Mesenchymal stem cell (in vitro differentiated cells and primary cell): ENCODE measurements around the gene OR6S1.
"Not testable (repeated sequence)": the region's sequence is repeated elsewhere in the genome, so short reads cannot be mapped to it uniquely, and the experiment has no call there.

Source experiments
- DNase-seq: peaks from one replicate; pipeline ENCODE4 v3.0.0-alpha.2; 2013
- H2AFZ ChIP-seq: one replicate; pipeline ENCODE4 v1.6.1; 2013; ENCODE audit warnings: low read depth, mild to moderate bottlenecking, control low read depth, inconsistent platforms, low read length, moderate library complexity
- H2AK5ac ChIP-seq: 2 replicates; pipeline ENCODE4 v1.6.1; 2013; ENCODE audit warnings: low read length, moderate library complexity, mild to moderate bottlenecking, inconsistent platforms; ENCODE audit not compliant: severe bottlenecking
- H2BK120ac ChIP-seq: one replicate; pipeline ENCODE4 v1.6.1; 2013; ENCODE audit warnings: low read depth, mild to moderate bottlenecking, inconsistent platforms, low read length, moderate library complexity
- H2BK12ac ChIP-seq, 2 experiments: one replicate each; pipeline ENCODE4 v1.6.1; 2013; ENCODE audit warnings: inconsistent platforms in 2 of 2, low read length in 2 of 2, mild to moderate bottlenecking in 2 of 2, moderate library complexity in 2 of 2, control low read depth in 1 of 2
- H2BK15ac ChIP-seq: one replicate; pipeline ENCODE4 v1.6.1; 2013; ENCODE audit warnings: mild to moderate bottlenecking, low read depth, inconsistent platforms; ENCODE audit not compliant: poor library complexity, severe bottlenecking
- H2BK5ac ChIP-seq: 2 replicates; pipeline ENCODE4 v1.6.1; 2013; ENCODE audit warnings: low read depth, mild to moderate bottlenecking, low read length, control low read depth, inconsistent platforms; ENCODE audit not compliant: poor library complexity, severe bottlenecking
- H3K14ac ChIP-seq, 2 experiments: one replicate each; pipeline ENCODE4 v1.6.1; 2013; ENCODE audit warnings: inconsistent platforms in 2 of 2, low read length in 2 of 2, control low read depth in 1 of 2, mild to moderate bottlenecking in 1 of 2, moderate library complexity in 1 of 2
- H3K18ac ChIP-seq, 2 experiments: one replicate each; pipeline ENCODE4 v1.6.1; 2013; ENCODE audit warnings: inconsistent platforms in 2 of 2, low read length in 2 of 2, control low read depth in 1 of 2, low read depth in 1 of 2, mild to moderate bottlenecking in 1 of 2
- H3K23ac ChIP-seq, 2 experiments: one replicate each; pipeline ENCODE4 v1.6.1; 2013; ENCODE audit warnings: inconsistent platforms in 2 of 2, low read length in 2 of 2, mild to moderate bottlenecking in 2 of 2, moderate library complexity in 2 of 2, control low read depth in 1 of 2
- H3K27ac ChIP-seq: 2 replicates; pipeline ENCODE4 v1.5.1; 2013; ENCODE audit warnings: mild to moderate bottlenecking, moderate library complexity, low read length, control low read depth, inconsistent platforms; ENCODE audit not compliant: poor library complexity, severe bottlenecking
- H3K27me3 ChIP-seq, 2 experiments: 2 replicates each; pipeline versions ENCODE4 v1.6.1 to v1.7.0; 2013; ENCODE audit warnings: low read length in 2 of 2, mild to moderate bottlenecking in 2 of 2, moderate library complexity in 2 of 2, control low read depth in 1 of 2, inconsistent platforms in 1 of 2; ENCODE audit not compliant: control insufficient read depth in 1 of 2, insufficient read depth in 1 of 2
- H3K36me3 ChIP-seq, 2 experiments: 2 replicates each; pipeline versions ENCODE4 v1.6.1 to v1.7.0; 2013; ENCODE audit warnings: low read length in 2 of 2, control low read depth in 1 of 2, inconsistent platforms in 1 of 2, low read depth in 1 of 2, mild to moderate bottlenecking in 1 of 2; ENCODE audit not compliant: insufficient read depth in 2 of 2, control insufficient read depth in 1 of 2
- H3K4ac ChIP-seq, 2 experiments: one replicate each; pipeline ENCODE4 v1.6.1; 2013; ENCODE audit warnings: inconsistent platforms in 2 of 2, low read length in 2 of 2, mild to moderate bottlenecking in 2 of 2, moderate library complexity in 2 of 2, control low read depth in 1 of 2, low read depth in 1 of 2
- H3K4me1 ChIP-seq: 2 replicates; pipeline ENCODE4 v1.6.1; 2013; ENCODE audit warnings: low read depth, low read length, control low read depth; ENCODE audit not compliant: control insufficient read depth, insufficient read depth
- H3K4me2 ChIP-seq: 2 replicates; pipeline ENCODE4 v1.6.1; 2013; ENCODE audit warnings: low read length, mild to moderate bottlenecking, inconsistent platforms; ENCODE audit not compliant: poor library complexity, severe bottlenecking
- H3K4me3 ChIP-seq, 2 experiments: 2 replicates each; pipeline versions ENCODE4 v1.5.1 to v1.7.0; 2013; ENCODE audit warnings: low read length in 2 of 2, mild to moderate bottlenecking in 2 of 2, control low read depth in 1 of 2, low read depth in 1 of 2; ENCODE audit not compliant: insufficient read depth in 1 of 2
- H3K79me1 ChIP-seq: replicated peaks from 2 replicates; pipeline ENCODE4 v1.6.1; 2013; ENCODE audit warnings: mild to moderate bottlenecking, control low read depth, low read length, inconsistent platforms; ENCODE audit not compliant: poor library complexity, severe bottlenecking
- H3K9ac ChIP-seq: 2 replicates; pipeline ENCODE4 v1.7.0; 2013; ENCODE audit warnings: mild to moderate bottlenecking, low read length, moderate library complexity
- H3K9me3 ChIP-seq: 2 replicates; pipeline ENCODE4 v1.7.0; 2013; ENCODE audit warnings: mild to moderate bottlenecking, low read length; ENCODE audit not compliant: control insufficient read depth
- H4K8ac ChIP-seq: one replicate; pipeline ENCODE4 v1.6.1; 2013; ENCODE audit warnings: inconsistent platforms, mild to moderate bottlenecking, low read length, moderate library complexity
- H4K91ac ChIP-seq: one replicate; pipeline ENCODE4 v1.6.1; 2013; ENCODE audit warnings: mild to moderate bottlenecking, low read length, inconsistent platforms
- WGBS: methylation state at CpG from one replicate; pipeline ENCODE4 v1.1.7; 2013; ENCODE audit warnings: mixed read lengths; 5-methylcytosine and 5-hydroxymethylcytosine counted together

The OR6S1 gene

GRCh38 chr14:20652996-20653975, 11.8 kb upstream of the OR6S1 start:
- Histone ChIP-seq H3K14ac (no peak overlapping the region), H3K9ac (no peak overlapping the region), H2BK15ac (no peak overlapping the region), H3K18ac (no peak overlapping the region), H2BK5ac (no peak overlapping the region), H3K4me1 (no peaks in the 10 kb centered on the region), H3K9me3 (no peaks in the 10 kb centered on the region), H3K4me2 (no peak overlapping the region), H3K4me3 (peak overlapping the region in 1 of 2 experiments; percentile 46), H2BK12ac (no peak overlapping the region), H3K23ac (no peak overlapping the region), H3K27ac (no peak overlapping the region), H4K8ac (no peak overlapping the region), H2BK120ac (peak overlapping the region; percentile 34), H3K4ac (no peak overlapping the region), H3K79me1 (no peaks in the 10 kb centered on the region), H3K27me3 (peaks cover 52 to 66% of the 10 kb centered on the region in 2 experiments), H4K91ac (no peak overlapping the region), H3K36me3 (no peaks in the 10 kb centered on the region), H2AFZ (no peak overlapping the region), H2AK5ac (no peak overlapping the region)
- DNase-seq, result peak; percentile 23
- 2% methylated on average over 28 of the region's 39 CpGs for WGBS

DNA sequence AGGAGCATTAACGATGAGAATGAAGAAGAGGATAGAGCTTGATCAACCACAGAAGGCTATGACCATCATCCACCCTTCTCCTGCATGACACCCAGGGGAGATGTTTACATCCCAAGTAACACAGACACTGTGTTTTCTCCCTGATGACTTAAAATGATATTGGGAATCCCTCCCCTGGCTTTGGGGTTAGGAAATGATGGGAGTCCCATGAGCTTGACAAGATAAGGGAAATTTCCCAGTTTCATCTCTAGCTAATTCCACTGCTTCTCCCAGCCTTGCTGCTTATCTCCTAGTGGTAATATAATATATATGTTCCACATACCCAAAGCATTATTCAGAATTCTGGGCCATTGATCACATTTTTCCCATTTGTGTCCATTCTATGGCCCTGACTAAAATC, 4.0 kb upstream of the OR6S1 start:
- Histone ChIP-seq H4K91ac (no peak overlapping the region), H3K4me2 (no peak overlapping the region), H3K79me1 (no peaks in the 10 kb centered on the region), H3K23ac (no peak overlapping the region), H3K18ac (no peak overlapping the region), H2AK5ac (no peak overlapping the region), H2BK15ac (no peak overlapping the region), H3K36me3 (no peaks in the 10 kb centered on the region), H3K9ac (no peak overlapping the region), H2BK5ac (no peak overlapping the region), H3K27ac (no peak overlapping the region), H3K9me3 (no peaks in the 10 kb centered on the region), H3K4me1 (no peaks in the 10 kb centered on the region), H3K4ac (no peak overlapping the region), H2BK120ac (no peak overlapping the region), H3K14ac (no peak overlapping the region), H3K4me3 (no peak overlapping the region), H4K8ac (no peak overlapping the region), H2BK12ac (no peak overlapping the region), H2AFZ (no peak overlapping the region), H3K27me3 (peaks cover 22 to 57% of the 10 kb centered on the region in 2 experiments)
- WGBS, result no CpG with 5 or more reads among the region's 1 CpG
- no peak for DNase-seq

GRCh38 chr14:20644520-20644919, 3.0 kb upstream of the OR6S1 start:
- Histone ChIP-seq H3K4me1 (no peaks in the 10 kb centered on the region), H3K36me3 (no peaks in the 10 kb centered on the region), H3K18ac (no peak overlapping the region), H3K4me3 (no peak overlapping the region), H3K79me1 (no peaks in the 10 kb centered on the region), H4K91ac (no peak overlapping the region), H2BK12ac (no peak overlapping the region), H3K4ac (no peak overlapping the region), H3K9me3 (no peaks in the 10 kb centered on the region), H3K27ac (no peak overlapping the region), H2BK120ac (no peak overlapping the region), H2BK5ac (no peak overlapping the region), H3K9ac (no peak overlapping the region), H3K23ac (no peak overlapping the region), H3K14ac (no peak overlapping the region), H2AFZ (no peak overlapping the region), H2AK5ac (no peak overlapping the region), H2BK15ac (no peak overlapping the region), H3K4me2 (no peak overlapping the region), H4K8ac (no peak overlapping the region), H3K27me3 (peaks cover 22 to 55% of the 10 kb centered on the region in 2 experiments)
- no CpG with 5 or more reads among the region's 2 CpGs for whole genome bisulfite sequencing
- no peak for DNase-seq

DNA sequence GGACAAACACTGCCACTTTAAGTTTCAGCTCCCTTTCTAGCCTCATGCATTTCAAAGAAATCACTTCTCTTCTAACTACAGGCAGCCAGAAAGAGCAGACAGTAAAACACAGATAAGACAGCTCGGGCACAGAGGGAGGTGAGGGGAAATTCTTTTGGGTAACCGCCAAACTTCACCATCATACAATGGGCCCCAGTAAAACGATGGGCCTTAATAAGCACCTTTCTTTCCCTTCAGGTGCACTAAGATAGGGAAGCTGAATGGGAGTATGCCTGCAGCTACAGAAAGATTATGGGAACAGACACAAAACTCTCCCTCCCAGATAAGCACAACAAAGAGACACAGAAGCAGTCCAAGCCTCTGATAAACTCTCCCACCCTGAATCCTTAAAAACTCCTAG, 1.3 kb upstream of the OR6S1 start:
- 11% methylated on average over 2 of the region's 3 CpGs for WGBS

More for the DNA sequence above, 1.3 kb upstream of the OR6S1 start:
- H3K4me2 ChIP-seq, H3K27ac ChIP-seq, H2BK12ac ChIP-seq, H3K4ac ChIP-seq, H3K4me1 ChIP-seq, H3K4me3 ChIP-seq, H4K91ac ChIP-seq, H3K18ac ChIP-seq, H2BK15ac ChIP-seq, H2AK5ac ChIP-seq, H3K9me3 ChIP-seq, H2BK5ac ChIP-seq, H3K23ac ChIP-seq, H3K14ac ChIP-seq, H3K9ac ChIP-seq, H2AFZ ChIP-seq, DNase-seq, H3K79me1 ChIP-seq, H3K36me3 ChIP-seq, H2BK120ac ChIP-seq, H4K8ac ChIP-seq: not testable (repeated sequence)
- peaks cover 22 to 51% of the 10 kb centered on the region in 2 experiments for H3K27me3 ChIP-seq
